GM21737 (cell line): ENCODE results near the gene CETN2.
A peak's percentile ranks its signal among the peaks of the same experiment; 100 is the strongest.
"Not testable (repeated sequence)": the region's sequence is repeated elsewhere in the genome, so short reads cannot be mapped to it uniquely, and the experiment has no call there.

Experiments used
- ATAC-seq: cut with Tn5 transposase; IDR thresholded peaks from one replicate; pipeline ENCODE4 v1.9.1; 2021; ENCODE audit warnings: mild to moderate bottlenecking, moderate library complexity; ENCODE audit not compliant: unreplicated experiment

CETN2 gene

DNA sequence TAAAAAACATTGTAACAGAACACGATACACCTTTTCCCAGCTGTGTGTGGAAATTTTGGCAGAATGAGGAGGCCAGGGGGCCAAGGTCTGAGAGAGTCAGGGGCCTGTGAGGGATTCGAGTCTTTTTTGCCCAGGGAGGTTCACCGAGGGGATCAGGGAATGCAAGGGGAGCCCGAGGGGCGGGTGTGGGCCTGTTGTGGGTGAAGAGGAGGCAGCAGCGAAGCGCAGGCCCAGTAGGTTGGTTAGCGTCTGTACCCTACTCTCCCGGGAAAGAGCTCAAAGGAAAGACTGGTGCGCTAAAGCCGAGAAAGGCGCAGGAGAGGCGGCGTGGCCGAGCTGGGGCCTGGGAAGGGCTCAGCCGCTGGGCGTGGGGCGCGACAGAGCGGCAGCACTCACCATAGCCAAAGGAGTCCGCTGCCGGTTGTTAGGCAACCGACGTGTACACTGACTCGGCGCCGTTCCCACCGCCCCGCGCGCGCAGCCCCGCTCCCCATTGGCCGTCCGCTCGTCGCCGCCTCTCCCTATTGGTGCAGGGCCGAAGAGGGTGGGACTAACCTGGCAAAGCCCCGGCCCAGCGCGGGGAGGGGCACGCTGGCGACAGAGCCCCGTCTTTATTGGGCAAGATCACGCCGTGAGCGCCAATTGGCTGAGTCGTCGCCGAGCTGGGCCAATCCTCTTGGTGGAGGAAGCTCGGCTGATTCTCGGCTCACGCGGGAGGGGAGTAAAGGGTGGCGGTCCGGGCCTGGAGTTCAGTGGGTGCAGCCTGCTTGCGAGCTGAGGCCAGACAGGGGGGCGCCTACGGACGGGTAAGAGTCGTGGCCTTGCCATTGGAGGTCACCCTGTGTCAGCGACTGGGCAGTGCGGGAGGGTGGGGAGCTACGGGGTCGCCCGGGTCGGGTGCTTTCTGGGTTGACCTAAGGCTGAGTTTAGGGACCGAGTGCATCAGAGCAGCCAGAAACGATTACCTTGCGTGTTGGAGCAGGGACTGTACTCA is at the start of gene CETN2, which contains the start of gene NSDHL:
TSS of gene CETN2 (minus strand) at position 446 of the 994 bp plus-strand sequence. CDS start at position 399, 47 bp downstream.
TSS of gene NSDHL (plus strand) at position 752 of the 994 bp plus-strand sequence. CDS start 15,262 bp downstream, outside the sequence.
- peak; percentile 99 for ATAC-seq

DNA sequence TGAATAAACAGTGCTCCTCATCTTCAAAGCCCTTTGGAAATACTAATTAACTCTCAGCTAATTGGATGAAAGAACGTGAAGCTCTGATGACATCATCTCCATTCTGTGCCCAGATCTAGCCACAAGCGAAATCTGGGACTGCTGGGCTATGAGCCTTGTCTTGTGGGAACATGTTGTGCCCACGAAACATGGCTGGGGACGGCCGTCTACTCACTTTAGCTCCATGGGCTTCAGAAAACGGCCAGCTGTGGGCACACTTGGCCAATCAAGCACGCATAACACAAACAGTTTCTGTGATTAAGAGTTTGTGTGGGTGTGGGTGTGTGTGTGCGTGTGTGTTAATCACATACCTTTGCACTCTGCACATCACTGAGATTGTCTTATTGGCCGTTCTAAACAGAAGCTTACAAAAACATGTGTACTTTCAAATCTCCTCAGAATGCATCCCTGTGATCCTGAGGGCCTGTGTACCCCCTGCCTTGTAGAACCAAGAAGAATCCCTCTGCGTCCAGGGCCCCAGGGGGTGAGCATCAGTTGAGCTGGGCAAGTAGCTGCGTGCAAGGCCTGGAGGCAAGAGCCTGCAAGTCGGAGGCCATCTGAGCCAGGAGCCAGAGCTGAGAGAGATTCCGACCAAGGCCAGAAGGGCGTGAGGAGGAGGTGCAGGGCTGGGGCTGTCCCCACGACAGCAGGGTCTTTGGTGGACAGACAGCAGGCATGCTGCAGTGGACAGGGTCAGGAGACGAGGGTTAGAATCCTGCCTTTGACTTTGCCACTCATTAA is 48.6 kb upstream of the CETN2 start:
- no peak for ATAC-seq

DNA sequence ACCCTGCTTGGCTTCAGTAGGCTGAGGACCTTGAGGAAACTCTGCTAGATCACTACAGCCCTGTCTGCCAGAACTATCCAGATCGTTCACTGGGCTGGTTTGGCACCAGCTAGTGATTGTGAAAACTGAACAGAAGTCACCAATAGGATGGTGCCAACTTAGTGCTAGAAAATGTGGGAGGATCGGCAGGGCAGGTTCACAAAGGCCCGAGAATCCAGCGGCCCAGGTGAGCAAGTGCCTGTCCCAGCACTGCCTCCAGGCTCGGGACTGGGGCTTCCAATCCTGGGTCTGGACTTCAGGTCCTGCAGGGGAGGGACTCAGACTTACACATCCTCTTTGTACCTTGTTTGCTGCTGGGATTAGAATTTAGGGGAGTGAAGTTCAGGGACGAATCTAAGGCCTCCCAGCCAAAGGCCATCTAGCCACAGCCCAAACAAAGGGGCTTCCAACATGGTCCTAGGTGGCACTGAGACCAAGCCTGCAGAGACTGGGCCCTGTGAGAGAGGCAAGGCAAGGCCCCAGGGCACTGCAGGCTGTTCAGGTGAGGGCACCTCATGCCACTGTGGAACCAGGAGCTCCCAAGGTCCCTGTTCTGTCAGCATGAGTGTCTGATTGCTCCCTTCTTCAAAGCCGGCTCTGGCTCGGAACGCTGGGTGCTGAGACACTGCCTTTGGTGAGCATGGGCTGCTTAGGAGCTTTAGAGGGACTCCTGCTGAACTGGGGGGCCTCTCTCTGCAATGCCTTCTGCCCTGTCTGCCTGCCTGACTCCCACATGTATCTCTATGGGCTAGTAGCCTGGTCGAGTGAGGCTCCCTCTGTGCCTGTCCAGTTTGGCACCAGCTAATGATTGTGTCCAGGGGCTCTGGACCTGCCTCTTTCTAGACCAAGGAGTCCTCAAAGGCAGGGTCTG is 46.6 kb upstream of the CETN2 start:
- ATAC-seq, result no peak

DNA sequence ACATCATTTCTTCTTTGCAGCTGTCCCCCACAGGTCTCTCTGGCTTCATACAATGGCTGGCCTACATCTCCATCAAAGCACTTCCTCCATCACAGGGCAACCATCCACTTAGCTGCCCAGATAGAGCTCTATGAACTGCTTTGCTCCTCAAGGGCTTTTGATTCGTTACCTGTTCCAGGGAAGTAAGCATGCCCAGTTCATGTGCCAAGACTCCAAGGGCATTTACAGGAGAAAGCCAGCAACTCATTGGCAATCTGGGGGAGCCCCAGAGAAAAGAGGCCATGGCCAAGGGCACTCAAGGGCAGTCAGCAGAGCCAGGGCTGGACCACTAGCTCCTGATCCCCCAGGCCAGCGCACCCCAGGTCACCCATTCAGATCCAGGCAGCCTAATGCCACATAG is 42.8 kb upstream of the CETN2 start:
- no peak for ATAC-seq

DNA sequence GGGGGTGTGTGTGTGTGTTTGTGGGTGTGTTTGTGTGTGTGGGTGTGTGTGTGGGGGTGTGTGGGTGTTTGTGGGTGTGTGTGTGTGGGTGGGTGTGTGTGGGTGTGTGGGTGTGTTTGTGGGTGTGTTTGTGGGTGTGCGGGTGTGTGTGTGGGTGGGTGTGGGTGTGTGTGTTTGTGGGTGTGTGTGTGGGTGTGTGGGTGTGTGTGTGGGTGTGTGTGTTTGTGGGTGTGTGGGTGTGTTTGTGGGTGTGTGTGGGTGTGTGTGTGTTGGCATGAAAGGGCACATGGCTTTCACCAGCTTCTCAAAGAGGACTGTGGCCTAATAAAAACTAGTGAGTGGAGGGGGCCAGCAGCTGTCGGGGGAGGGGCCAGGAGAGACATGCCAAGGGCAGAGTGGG is 42.0 kb upstream of the CETN2 start:
- ATAC-seq, result no peak

DNA sequence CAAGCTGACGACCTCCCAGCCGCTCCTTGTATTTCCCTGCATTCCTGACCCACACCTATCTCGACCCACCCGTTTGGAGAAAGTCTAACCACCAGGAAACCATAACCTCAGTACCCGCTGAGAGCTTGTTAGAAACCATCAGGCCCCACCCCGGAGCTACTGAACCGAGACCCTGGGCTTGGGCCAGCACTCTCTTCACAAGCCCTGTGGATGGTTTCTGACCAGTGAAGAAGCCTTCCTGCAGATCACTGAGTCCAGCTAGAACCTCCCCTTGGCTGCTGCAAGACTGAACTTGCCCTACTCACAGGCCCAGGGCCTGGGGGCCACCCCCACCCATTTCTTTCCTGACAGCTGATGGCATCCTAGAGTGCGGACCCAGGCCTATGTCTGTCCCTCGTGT is 40.7 kb upstream of the CETN2 start:
- no peak for ATAC-seq

DNA sequence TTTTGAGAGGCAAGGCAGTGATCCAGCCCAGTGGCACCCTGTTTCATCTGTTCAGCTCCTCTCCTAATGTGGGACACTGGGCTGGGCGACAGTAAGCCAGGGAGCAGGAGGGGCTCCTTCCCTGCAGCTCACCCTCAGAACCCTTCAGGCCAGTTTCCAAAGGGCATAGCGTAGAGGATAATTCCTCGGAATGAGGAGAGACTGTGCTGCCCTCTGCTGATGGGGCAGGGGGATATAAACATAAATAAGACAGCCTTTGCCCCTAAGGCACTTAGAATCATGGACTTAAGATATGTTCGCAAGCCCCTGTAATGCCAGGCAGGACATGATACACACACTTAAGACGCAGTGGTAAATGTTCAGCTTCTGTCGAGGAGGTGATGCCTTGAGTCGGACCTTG is 39.4 kb upstream of the CETN2 start:
- ATAC-seq, result no peak

DNA sequence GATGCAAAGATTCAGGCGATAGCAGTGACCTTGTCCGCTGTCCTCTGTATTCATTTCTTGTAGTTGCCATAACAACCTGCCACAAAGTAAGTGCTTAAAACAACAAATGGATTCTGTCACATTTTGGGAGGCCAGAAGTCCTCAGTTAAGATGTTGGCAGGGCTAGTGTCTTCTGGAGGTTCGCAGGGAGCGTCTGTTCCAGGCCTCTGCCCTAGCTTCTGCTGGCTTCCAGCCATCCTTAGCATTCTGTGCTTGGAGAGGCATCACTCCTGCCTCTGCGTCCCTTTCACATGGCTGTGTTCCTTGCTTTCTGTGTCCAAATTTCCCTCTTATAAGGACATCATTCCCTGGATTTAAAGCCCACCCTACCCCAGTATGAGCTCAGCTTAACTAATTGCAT is 35.8 kb upstream of the CETN2 start:
- ATAC-seq, result no peak

DNA sequence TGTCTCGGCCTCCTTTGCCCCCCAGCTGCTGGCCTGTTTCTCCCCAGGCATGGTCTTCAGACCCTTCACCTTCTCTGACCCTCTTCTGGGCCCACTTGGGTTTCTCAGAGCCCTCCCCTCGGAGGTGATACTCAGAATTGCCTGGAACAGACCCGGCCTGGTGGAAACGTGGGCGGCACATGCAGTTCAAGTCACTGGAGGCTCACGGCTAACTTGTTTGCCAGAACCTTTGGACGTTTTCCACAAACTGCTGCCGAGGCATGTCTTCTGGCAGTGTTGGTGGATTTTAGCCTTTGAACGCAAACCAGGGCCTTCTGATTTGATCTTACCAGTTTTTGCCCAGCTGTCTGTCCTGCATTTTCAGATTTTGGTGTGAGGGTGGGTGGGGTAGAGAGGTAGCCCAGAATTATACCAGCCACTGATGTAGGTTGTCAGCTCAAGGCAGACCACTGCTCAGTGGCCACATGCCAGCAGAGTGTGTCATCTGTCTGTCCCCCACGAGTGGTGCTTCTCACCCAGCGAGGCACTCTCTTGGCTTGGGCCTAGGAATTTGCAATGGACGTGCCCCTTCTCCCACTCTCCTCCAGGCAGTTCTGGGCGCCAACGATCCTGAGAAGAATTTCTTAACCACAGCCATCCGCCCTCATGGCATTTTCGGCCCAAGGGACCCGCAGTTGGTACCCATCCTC is 34.8 kb upstream of the CETN2 start:
- ATAC-seq, result no peak

DNA sequence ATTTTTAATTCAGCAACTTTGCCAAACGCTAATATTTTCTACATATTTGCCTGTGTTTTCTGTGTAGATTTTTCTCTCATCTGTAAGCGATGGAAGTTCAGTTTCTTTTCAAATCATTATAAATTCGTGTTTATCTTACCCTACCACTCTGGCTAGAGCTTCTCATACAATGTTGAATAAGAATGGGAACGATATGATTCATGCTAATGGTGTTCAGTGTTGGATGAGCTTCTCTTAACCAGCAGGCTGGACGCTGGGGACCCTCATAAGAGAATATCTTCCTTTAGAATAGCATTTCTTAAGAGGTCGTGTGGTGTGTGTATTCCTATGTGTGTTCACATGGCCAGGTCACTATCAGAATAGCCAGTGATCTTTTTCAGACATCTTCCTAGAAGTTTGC is 31.3 kb upstream of the CETN2 start:
- no peak for ATAC-seq

DNA sequence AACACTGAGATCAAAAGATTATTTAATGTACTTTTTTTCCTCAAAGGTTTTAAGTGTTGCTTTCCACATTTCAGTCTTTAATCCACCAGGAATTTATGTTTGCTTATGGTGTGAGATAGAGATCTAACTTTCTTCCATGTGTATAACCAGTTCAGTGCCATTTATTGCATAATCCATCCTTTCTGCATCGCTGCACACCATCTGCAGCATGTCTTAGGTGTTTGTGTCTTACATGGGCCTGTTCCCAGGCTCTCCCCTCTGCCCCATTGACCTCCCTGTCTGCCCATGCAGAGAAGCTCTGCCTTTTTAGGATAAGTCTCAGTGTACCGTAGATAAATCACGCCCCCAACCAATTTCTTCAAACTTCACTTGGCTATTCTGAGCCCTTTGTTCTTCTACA is 30.6 kb upstream of the CETN2 start:
- no peak for ATAC-seq

DNA sequence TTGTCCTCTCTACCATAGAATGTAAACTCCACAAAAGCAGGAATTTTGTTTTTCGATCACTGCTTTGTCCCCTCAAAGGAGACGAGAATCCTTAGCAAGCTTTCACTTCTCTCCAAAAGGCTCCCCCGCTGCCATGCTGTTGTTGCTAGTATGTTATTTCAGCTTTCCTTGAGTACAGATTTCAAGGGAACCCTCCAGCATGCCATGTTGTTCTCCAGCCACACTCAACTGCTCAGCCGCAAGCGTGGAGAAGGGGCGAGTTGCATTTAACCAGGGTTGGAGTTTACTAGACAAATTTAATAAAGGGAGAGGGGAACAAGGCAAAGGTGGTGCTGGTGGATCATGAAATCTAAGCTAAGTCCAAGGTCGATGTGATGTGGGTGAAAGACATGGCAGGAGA is 23.4 kb upstream of the CETN2 start:
- ATAC-seq, result no peak

DNA sequence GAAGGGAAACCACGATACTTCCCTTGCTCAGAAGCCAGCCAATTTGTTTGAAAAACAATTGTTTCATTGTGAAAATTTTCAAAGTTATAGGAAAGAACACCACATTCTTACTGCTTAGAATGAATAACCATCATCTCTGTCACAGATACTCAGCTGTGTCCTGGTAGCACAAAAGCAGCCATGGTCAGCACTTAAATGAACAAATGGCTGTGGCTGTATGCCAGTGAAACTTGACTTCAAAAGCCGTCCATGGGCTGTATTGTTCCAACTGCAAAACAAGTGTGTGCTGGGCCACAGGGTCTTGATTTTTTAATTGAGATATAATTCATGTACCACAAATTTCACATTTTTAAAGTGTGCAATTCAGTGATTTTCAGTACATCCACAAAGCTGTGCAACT is 19.9 kb upstream of the CETN2 start:
- no peak for ATAC-seq

DNA sequence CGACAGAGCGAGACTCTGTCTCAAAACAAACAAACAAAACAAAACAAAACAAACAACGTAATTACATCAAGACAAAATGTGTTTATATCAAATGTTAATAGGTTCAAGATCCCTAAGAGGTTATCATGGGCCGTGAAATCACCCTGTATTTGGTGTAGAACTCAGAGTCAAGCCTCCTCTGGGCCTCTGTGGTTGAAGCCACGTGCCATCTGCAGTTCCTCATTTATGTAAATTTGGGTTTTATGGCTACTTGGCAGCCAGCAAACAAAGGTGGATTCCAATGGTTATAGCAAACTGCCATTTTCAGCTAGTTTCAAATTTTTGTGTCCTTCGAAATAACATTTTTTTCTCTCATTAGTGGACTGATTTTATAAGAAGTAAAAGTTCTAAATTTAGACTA is 16.7 kb upstream of the CETN2 start:
- no peak for ATAC-seq

DNA sequence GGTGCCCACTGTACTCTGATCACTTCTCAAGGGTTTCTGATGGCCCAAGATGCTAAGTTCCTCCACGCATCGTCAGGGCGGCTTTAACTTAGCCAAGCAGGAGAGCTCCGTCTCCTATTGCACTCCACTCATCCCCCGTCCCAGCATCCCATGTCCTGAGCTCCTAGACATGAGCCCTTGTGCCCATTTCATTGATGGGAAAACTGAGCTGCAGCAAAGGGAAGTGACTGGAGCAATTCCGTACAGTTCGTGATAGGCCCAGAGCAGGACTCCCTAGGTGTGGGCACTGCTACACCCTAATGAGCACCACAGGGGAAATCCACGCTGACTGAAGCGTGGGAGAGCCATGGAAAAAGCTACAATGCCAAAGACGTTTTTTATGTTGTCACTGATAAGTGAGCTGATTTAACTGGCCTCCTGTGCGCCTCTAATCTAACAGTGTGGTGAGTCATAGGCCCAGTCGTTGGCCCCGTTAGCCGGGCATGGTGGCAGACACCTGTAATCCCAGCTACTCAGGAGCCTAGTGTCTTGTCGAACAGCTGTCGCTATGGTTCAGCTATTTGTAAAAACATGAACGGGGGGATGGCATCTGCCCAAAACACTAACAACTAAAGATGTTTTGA is 15.2 kb upstream of the CETN2 start:
- ATAC-seq, result no peak

DNA sequence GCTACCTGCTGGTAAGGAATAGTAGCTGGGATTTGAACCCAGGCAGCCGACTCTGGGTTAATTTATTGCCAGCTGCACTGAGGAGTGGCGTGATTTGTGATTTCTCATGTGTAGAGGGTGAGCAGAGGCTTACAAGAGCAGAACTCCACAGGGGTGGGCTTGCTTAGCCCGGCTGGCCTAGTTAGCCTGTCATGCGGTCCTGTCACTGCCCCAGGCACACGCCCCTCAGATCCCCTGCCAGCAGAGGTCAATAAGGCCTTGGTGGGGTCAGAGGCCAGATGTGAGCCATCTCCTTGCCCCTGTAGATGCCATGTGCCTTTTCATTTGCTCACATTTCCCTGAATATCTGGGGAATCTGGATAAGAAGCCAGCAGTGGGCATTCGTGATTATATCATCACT is 13.7 kb upstream of the CETN2 start:
- ATAC-seq, result no peak

DNA sequence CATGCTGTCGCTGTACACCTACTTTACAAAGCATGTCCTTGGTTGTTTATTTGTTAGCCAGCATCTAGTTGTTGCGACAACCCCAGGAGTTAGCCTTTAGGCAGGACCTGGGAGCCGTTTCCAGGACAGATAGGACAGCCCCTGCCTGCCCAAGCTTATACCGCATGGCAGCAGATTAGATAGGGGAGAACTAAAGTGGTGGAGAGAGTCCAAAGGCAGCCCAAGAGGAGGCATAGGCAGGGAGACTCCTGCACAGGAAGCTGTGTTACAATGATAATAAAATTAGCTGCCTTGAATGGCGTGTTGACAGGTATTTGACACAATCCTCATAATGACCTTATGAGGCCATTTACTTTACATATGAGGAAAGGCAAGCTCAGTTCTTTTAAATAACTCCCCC is 13.3 kb upstream of the CETN2 start:
- ATAC-seq, result no peak

DNA sequence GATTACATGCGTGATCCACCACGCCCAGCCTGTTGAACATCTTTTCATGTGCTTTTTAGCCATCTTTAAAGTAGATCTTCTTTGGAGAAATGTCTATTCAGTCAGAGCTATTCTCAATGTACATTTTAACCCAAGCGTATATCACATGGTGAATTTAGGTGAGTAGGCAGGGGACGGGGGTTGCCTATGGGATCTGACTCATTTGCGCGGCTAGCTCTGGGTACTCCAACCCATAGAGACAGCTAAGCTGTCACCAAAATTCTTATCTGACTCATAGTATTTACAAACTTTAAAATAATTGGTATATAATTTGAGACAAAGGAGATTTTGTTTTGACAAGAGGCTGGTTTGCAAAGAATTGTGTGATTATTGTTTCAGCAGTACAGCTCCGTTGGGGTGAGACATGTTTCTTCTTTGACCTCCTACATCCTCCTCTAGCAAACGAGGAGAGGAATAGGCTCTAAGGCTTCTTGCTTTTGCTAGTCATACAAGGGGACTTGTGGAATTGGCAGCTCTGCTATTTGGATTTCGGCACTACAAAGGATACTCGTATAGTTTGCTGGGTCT is 12.3 kb upstream of the CETN2 start:
- ATAC-seq, result no peak

DNA sequence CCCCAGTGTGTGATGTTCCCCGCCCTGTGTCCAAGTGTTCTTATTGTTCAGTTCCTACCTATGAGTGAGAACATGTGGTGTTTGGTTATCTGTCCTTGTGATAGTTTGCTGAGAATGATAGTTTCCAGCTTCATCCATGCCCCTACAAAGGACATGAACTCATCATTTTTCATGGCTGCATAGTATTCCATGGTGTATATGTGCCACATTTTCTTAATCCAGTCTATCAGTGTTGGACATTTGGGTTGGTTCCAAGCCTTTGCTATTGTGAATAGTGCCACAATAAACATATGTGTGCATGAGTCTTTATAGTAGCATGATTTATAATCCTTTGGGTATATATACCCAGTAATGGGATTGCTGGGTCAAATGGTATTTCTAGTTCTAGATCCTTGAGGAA is 4.9 kb upstream of the CETN2 start:
- not testable (repeated sequence) for ATAC-seq
